HPDE6-E6E7 (cell line): ENCODE data around the gene PTPRD.

Source experiments
- DNase-seq: peaks from one replicate; pipeline ENCODE4 v3.0.0; 2011; ENCODE audit warnings: missing footprints; ENCODE audit errors: extremely low spot score

Gene PTPRD

DNA sequence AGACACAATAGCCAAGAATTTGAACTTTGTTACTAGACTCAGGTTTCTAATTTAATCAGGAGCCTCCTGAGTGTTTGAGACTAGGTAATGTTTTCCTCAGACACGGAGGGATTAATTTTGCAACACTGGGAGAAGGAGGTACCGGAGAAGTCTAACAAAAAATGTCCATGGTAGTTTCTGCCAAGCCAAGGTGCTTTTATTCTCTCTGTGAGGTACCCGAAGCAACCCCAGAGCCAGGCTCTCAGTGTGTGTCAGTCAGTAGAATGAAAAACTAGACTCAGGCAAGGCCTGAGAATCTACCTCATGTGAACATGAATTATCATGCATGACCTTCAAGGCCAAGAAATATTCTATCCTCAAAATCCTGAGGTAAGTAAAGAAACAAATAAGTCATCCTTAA is 1832.4 kb downstream of the PTPRD start:
- no peak for DNase-seq

DNA sequence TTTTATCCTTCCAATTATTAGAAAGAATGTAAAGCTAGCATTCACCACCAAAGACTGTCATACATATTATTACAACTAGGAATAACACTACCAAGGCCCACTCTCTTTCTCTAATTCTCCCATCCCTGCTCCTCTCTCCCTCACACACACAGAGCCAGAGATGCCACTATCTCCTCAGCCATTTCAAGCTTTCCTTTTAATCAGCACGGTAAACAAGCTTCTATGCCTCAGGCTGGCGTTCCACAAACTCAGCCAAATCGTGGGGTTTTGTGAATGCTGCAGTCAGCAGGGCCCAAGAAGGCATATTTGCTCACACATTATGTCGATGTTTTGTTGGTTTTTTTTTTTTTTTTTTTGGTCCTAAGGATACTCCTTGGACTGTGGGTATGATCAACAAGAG is 1833.3 kb downstream of the PTPRD start:
- no peak for DNase-seq

DNA sequence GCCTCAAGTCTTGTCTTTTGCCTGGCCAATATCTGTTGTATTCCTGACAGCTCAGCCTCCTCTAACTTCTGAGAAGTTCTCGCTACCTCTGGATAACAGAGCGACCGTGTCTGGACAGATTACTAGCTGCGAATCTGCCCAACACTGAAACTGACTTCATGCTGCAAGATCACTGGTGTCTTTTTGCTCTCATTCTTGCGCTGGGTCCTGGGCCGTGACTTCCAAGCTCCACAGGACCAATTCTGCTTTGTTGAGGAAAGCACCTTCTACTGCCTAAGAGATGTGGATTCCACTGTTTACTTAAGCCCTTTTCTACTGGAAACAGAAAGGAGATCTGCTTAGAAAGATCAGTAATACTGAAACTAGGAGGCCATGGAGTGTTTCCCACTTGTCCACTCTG is 1834.4 kb downstream of the PTPRD start:
- DNase-seq = no peak

DNA sequence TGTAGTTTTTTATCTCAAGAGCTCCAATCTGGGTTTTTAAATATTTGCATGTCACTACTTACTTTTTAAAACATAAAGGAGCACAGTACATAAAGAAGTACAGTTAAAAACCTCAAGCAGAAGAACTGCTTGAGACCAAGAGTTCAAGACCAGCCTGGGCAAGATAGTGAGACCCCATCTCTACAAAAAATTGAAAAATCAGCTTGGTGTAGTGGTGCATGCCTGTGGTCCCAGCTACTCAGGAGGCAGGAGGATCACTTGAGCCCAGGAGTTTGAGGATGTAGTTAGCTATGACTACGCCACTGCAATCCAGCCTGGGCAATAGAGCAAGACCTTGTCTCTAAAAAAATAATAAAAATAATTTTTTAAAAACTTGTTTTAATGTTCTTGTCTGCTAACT is 1840.5 kb downstream of the PTPRD start:
- no peak for DNase-seq

DNA sequence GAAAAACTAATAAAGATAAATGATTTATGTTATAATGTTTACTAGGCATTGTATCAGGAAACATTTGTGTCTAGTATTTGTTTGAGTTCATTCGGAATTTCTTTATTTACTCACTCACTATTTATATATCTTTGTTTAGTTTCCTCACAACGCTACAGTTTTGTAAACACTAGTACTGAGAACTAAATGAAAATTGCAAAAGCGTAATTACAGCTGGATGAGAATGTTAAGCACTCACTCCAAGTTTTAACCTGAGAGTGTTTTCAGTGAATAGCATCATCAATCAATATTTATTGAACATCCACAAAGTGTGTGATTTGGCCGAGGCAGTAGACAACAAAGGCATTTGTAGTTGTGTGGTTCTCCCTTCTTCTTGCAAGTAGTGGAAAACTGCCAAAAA is 1843.6 kb downstream of the PTPRD start:
- no peak for DNase-seq

DNA sequence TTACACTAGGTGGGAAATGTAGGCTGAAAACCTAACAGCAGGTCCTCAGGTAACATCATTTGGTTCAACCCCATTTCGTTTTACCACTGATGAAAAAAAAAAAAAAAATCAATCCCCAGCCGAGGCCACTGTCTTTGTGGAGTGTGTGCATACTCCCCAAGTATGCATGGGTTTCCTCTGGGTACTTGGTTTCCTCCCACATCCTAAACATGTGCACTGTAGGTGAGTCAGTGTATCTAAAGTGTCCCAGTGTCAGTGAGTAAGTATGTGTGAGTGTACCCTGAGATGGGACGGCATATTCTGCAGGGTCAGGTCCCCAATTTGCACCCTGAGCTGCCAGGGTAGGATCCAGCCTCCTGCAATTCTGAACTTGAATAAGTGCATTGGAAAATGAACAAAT is 1846.7 kb downstream of the PTPRD start:
- DNase-seq = no peak

DNA sequence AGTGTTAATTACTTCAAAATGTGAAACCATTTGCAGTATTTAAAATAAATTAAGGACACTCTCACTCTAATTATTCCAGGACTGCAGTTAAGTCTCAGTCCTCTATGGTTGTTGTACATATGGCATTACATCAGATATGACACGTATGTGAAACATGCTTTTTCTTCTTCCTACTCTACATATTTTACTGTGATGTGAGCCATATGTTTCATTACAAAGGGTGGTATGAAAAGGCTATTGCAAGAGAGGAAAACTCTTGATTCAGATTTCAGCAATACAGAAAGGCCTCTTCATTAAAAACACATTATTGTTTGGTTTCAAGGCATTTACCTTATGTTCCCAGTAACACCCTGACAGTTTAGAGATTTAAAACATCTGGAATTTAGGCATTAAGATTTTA is 1848.8 kb downstream of the PTPRD start:
- no peak for DNase-seq

DNA sequence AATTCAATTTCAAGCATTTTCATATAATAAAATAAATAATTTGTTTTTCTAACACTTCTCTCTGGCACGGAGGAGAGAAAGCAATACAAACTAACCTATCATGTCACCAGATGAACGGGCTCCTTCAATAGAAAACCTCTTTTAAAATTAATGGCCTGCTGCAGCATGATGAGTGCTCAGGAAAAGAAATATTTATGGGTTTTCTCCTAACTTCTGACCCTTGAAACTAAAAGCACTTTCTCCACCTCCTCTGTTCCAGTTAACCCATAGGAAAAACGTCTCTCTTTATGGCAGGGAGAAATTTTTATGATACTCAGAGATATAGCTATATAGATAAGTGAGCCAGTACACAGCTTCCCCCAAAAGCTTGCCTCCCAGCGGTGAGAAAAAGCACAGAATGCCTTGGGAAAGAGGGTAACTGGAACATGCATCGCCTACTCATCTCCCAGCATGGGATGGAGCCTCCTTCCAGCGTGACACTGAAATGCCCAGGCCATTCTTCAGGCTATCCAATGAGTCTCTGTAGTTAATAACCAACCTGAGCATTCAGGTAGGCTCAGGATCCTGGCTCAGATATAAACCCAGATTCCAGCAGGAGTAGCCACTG is 1850.2 kb downstream of the PTPRD start:
- no peak for DNase-seq

DNA sequence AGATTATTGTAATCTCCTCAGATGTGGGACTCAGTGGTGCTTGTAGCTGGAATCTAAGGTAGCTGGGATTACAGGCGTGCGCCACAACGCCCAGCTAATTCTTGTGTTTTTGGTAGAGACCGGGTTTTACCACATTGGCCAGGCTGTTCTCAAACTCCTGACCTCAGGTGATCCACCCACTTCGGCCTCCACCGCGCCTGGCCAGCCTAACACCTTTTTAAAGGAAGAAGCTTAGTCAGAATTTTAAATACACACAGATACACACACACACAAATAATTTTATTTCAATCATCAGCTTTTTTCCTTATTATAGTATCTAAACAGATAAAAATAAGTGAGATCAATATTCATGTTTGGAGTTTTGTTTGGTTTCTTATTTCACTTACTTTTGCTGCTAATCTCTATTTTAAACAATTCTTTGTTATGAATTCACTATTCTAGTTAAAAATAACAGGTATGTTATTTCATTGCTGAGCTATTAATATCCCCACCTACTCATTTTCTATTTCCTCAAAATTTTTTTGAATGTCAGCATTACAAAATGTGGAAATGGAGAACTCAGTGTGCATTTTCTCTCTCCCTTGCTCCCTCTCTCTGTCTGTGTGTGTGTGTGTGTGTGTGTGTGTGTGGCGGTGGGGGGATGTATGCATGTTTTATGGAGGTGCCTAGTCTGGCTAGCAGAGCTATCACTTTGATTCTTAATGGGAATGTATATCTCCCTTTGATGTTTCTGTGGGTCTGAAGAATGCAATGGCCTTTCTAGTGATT is 1852.6 kb downstream of the PTPRD start:
- DNase-seq = no peak

DNA sequence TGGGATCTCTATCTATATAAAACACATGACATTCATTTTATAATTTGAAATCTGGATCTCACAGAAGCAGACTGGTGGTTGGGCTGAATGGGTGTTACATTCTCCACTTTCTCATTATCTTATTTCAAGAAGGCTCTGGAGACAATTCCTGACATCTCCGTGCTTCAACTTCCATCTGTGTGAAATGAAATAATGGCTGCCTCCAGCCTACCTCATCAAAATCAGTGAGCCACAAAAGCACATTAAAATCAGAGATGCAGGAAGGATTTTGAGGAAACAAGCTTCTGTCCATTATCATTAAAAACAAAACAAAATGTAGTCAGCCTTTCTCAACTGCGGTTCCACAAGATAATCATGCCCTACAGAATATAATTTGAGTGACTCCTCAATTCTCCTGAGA is 1854.9 kb downstream of the PTPRD start:
- DNase-seq = no peak

DNA sequence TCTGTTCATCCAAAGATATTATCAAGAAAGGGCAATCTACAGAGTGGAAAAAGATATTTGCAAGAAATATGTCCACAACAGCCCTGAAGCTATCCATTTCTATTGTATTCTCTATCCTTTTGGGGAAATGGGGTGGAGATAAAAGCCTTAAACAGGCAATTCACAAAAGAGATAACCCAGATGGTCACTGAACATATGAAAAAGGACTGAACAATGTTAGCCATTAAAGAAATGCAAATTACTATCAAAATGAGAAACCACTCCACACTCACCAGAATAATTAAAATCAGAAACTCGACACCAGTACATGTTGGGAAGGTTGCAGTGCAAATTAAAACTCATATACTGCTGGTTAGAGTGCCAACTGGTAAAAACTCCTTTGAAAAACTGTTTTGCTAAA is 1858.1 kb downstream of the PTPRD start:
- DNase-seq = no peak

DNA sequence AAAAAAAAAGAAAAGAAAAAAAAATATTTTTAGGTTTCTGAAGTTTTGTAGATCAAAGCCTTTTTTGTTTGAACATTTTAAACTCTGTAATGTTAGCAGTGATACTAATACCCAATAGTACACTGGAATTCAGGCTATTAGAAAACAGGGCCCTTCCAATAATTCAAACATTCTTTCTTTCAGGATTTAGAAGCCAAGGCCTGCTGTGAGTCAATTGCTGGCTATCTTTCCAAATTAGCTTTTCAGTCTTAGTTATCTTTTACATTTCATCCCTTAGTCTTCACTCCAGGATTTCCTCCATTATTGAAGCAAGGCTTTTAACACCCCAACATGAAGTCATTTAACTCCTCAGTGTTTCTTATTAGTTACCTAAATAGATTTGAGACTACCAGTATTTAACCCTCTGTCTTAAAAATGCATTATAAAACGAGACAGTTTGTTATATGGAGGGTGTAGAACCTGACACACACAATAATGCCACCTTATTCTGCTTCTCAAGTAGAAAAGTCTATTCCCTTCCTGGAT is 1861.3 kb downstream of the PTPRD start:
- DNase-seq = no peak

DNA sequence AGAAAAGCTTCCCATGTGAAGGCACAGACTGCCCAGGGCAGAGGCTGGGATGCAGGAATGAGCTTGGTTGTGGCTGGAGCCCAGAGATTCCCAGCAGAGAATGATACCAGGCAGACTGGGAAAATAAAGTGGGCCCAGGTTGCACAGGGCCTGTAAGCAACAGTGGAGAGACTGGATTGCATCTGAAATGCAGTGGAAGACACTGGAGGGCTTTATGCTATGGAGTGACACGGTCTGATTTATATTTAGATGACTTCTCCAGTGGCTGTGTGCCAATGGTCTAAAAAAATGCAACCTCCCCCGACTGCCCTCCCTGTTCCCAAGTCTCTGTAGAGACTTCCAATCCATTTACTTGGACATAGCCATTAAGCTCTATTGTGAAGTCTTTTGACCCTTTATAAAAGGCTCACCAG is 1862.2 kb downstream of the PTPRD start:
- no peak for DNase-seq

DNA sequence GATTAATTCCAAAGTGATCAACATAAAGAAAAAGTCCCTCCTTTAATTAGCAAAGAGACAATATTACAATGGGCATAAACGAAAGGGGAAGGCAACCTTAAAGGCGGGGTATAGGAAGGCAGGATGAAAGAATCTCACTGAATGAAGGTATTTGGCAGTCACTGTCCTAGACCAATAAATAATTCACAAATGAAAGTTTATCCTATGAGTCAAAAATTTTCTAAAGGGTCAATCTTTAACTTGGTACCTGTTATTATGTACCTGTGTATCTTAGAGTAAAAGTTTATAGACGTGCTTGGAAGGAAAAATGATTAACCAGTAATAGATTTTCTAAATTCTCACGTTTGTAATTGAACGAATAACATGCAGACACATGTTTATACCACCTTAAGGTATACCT is 1867.5 kb downstream of the PTPRD start:
- DNase-seq = no peak

DNA sequence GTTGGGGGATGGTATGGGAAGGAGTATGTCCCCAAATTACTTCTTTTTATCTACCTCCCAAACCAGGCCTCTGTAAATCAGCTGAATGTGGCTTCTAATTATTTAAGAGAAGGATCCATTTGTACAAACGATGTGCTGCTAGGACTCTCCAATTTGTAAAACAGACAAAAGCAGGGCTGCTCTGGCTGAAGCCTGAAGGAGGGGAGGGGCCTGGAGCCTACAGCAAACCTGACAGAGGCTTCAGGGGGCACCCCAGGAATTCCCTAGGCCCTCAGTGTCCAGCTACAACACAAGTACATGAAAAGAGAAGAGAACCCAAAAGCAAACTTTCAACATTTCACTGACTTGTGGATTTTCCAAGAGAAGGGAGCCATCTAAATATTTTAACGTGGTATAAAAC is 1873.9 kb downstream of the PTPRD start:
- DNase-seq = no peak

DNA sequence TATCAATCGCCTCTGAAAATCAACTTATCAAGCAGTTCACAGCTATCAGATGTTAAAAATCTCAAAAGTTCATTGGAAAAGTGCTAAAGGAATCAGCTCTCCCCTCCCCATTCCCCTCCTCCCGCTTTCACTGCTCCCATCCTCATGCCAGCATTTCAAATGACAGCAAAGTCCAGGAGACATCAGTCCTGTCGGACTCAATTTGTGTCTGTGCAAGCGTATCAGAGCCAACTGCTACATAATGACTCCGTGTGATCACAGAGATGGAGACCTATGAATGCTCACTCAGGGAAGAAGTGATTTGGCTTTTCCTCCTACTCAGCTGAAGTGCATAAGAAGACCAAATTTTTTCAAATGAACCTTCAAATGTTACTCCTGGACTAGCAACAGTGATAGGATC is 1876.0 kb downstream of the PTPRD start:
- no peak for DNase-seq

DNA sequence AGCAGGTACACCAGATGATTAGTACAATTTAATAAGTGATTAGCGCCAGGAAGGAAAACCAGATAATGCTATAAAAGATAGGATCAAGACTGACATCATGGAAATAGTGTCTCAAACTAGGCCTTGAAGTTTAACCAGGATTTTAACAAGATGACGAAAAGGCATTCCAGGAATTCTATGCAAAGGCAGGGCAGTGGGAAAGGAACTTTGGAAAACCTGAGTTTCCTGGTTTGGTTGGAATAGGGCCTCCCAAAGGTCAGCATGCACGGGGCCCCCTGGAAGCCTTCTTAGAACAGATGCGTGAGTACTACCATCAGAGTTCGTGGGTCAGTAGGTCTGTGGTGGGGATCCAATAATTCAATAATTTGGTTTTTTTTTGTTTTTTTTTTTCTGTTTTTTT is 1878.0 kb downstream of the PTPRD start:
- no peak for DNase-seq

DNA sequence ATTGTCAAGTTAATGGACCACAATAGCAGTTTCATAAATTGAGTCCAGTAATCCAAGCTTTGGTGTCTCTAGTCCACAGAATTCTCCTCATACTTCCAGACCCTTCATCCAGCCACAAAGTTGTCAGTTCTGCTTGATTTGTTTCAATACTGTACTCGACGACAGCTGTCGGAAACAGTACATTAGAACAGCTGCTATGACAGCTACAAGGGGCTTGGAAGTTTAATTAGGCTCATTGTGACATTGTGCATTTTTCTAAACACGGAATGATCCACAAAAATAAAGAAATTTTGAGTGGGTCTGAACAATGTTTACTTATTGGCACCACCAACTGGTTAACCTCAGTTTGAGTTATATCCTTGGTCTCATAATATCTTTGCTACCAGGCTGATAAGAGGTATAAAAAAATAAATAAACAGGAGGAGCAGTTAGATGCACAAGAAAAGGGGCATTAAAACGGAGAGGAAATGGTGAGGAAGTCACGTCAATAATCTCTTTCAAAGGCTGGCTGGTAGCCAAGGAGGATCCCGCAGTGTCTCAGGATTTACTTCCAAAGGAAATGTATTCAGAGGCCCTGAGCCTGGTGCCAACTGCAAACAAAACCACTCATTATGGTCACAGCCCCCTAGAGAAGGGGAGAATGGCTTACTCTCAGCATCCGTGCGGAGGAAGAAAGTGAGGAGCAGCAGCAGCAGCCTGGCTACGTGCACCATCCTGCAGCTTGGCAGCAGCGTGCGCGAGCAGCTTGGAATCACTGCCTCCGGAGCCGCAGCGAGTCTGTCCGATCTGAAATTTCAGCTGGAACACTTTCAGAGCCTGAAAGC is 1879.5 kb downstream of the PTPRD start:
- DNase-seq = no peak

DNA sequence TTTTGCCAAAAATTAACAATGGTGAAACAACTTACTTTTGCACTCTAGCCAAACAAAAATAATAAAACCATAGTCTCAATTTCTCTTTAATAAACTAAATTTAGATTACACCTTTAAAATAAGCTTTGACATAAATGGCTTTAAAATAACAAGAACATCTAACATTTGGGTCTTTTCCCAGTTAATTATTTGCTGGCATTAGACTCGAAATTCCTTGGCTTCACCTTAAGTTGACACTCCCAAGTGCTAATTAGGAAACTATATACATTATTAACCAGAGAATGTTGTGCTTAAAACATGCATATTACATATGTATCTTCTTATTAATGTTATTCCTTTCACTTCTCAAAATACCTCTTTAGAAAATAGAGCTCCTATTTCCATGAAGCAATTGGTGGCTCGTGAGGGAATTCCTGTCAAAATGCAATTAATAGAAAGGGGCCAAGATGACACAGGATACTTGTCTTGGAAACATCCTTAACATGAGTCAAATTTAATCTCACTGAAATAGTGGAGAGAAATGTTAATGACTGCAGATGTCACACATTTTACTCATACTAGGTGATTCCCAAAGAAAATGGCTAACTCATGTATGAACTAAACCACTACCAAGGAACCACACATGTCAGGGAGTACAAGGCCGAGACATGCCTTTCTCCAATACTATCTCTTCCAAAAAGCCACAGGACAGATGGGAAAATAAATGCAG is 1880.3 kb downstream of the PTPRD start:
- DNase-seq = no peak

DNA sequence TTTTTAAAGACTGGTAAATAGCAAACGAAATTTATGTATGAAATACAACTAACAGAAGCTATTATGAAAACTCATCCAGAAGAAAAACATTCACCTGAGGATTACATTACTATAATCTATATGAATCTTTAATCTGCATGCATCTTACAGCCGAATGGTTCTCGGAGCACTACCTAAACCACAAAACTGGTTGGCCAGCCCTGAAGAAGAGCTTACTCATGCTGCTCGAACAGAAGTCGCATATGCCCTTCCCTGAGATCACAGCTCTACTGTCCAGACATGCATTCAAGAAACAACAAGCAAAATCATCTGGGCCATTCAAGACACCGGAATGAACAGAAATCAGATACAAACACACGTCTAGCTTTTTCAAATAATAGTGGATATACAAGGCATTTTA is 1882.2 kb downstream of the PTPRD start:
- DNase-seq = no peak

DNA sequence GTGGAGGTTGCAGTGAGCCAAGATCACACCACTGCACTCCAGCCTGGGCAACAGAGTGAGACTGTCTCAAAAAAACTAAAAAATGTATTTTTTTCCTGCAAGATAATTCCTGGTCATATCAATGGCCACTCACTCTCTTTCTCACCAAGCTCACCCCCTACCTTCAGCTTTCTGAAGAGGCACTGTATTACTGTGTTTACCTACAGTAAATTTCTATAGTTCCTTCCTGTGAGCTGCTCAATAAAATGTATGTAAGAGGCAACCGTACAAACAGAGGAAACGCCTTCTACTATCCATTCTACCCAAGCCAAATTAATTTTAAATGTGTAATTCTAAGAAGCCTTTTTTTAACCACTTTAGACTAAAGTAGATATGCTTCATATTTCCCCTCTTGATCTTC is 1883.9 kb downstream of the PTPRD start:
- no peak for DNase-seq

DNA sequence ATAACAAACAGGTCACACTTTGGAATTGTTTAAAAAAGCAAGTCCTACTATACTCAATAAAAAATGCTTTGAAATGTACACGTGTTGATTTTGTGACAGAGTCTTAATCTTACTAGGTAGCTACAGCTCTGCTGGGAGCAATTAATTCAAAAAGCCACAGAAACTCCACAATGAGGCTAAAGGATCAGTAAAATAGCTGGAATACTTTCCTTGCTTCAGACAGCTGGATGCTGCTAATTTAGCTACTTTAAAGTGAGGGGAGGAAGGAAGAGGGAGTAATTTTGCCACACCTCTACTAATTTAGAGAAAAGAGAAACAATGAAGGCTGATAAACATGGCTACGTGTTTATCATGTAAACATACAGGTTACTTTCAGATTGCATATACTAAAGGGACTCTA is 1885.6 kb downstream of the PTPRD start:
- DNase-seq = no peak
